HepG2 (cell line): Measurements from ENCODE around the gene TRIAP1. TPM values are rescaled to one million over a fixed set of nuclear protein-coding genes. Genes with fewer than 3 reads are reported as not detected.

Experiments
- JUND ChIP-seq: sonication (generic); formaldehyde crosslinking; IDR thresholded peaks from 2 replicates; pipeline ENCODE4 v1.8.0; 2022; ENCODE audit warnings: mild to moderate bottlenecking, missing genetic modification reagents
- MIER2 ChIP-seq: IDR thresholded peaks from 2 replicates; pipeline ENCODE4 v1.6.1; 2016; ENCODE audit warnings: missing biosample characterization, missing genetic modification reagents
- NFE2 ChIP-seq: sonication (generic); formaldehyde crosslinking; IDR thresholded peaks from 2 replicates; pipeline ENCODE4 v1.4.0; 2020; ENCODE audit warnings: missing genetic modification reagents
- NKX3-1 ChIP-seq: sonication (generic); formaldehyde crosslinking; IDR thresholded peaks from 2 replicates; pipeline ENCODE4 v1.5.0; 2020; ENCODE audit warnings: missing genetic modification reagents
- POLR2AphosphoS5 ChIP-seq: IDR thresholded peaks from 2 replicates; pipeline ENCODE4 v1.6.1; 2012; ENCODE audit warnings: low read depth, low read length
- SP5 ChIP-seq: IDR thresholded peaks from 2 replicates; pipeline ENCODE4 v1.6.1; 2016; ENCODE audit warnings: low read depth, borderline replicate concordance
- TOE1 ChIP-seq: sonication (generic); formaldehyde crosslinking; IDR thresholded peaks from 2 replicates; pipeline ENCODE4 v1.4.0; 2020; ENCODE audit warnings: mild to moderate bottlenecking, missing genetic modification reagents
- TRIM24 ChIP-seq: sonication (generic); formaldehyde crosslinking; IDR thresholded peaks from 2 replicates; pipeline ENCODE4 v1.8.0; 2022; ENCODE audit warnings: mild to moderate bottlenecking, missing genetic modification reagents
- ZMYM3 ChIP-seq: sonication (generic); formaldehyde crosslinking; IDR thresholded peaks from 2 replicates; pipeline ENCODE4 v1.5.1; 2020; ENCODE audit warnings: mild to moderate bottlenecking, missing genetic modification reagents
- ZNF124 ChIP-seq: sonication (generic); formaldehyde crosslinking; IDR thresholded peaks from 2 replicates; pipeline ENCODE4 v1.4.0; 2020; ENCODE audit warnings: missing genetic modification reagents
- ZNF317 ChIP-seq: sonication (generic); formaldehyde crosslinking; IDR thresholded peaks from 2 replicates; pipeline ENCODE4 v1.5.0; 2020; ENCODE audit warnings: mild to moderate bottlenecking, missing genetic modification reagents
- ZNF441 ChIP-seq: sonication (generic); formaldehyde crosslinking; IDR thresholded peaks from 2 replicates; pipeline ENCODE4 v1.7.0; 2021; ENCODE audit warnings: missing genetic modification reagents, borderline replicate concordance
- ZSCAN29 ChIP-seq: sonication (generic); formaldehyde crosslinking; conservative IDR thresholded peaks from 2 replicates; pipeline ENCODE4 v1.4.0; 2020; ENCODE audit warnings: mild to moderate bottlenecking, missing genetic modification reagents
- polyA plus RNA-seq, 8 experiments: library from polyadenylated mRNA; depleted of rRNA in 3 of 8; stranded (reverse) in 7 of 8; unstranded in 1 of 8; fragments of >200 nt; fragmentation: Illumina TruSeq in 4 of 8; extraction: Trizol in 4 of 8; gene quantifications; 2 replicates each; pipeline versions ENCODE4 v1.2.1 to v1.2.3, GENCODE V29; 2011 to 2016; ENCODE audit warnings: low read depth in 4 of 8, missing spikeins in 1 of 8, mixed read lengths in 1 of 8; ENCODE audit not compliant: insufficient read depth in 1 of 8
- total RNA-seq, 5 experiments: library from RNA; depleted of rRNA; stranded (reverse); fragments of >200 nt; fragmentation: Illumina TruSeq; extraction: Trizol; gene quantifications; 2 replicates each; pipeline ENCODE4 v1.2.3, GENCODE V29; 2016; ENCODE audit warnings: low read depth in 1 of 5
- TF ChIP-seq, protein P1 (sequence below): sonication (generic); formaldehyde crosslinking; IDR thresholded peaks from 2 replicates; pipeline ENCODE4 v1.8.1; 2023; ENCODE audit warnings: mild to moderate bottlenecking, moderate library complexity, missing genetic modification reagents
- TF ChIP-seq, protein P2 (sequence below): sonication (generic); formaldehyde crosslinking; IDR thresholded peaks from 2 replicates; pipeline ENCODE4 v1.5.0; 2020; ENCODE audit warnings: mild to moderate bottlenecking, missing genetic modification reagents, borderline replicate concordance
- TF ChIP-seq, protein P3 (sequence below): sonication (generic); formaldehyde crosslinking; IDR thresholded peaks from 2 replicates; pipeline ENCODE4; 2020; ENCODE audit warnings: missing genetic modification reagents, mild to moderate bottlenecking, borderline replicate concordance
- TF ChIP-seq, protein P4 (sequence below): sonication (generic); formaldehyde crosslinking; IDR thresholded peaks from 2 replicates; pipeline ENCODE4 v1.5.0; 2020; ENCODE audit warnings: mild to moderate bottlenecking, missing genetic modification reagents
- TF ChIP-seq, protein P5 (sequence below): sonication (generic); formaldehyde crosslinking; IDR thresholded peaks from 2 replicates; pipeline ENCODE4 v1.5.1; 2020; ENCODE audit warnings: missing genetic modification reagents, mild to moderate bottlenecking, borderline replicate concordance

Gene TRIAP1
- total and polyA plus RNA-seq, 2 of the 13 experiments (the other 11 are each of a cell fraction or from before 2014, with no cell fraction given): 55.0 to 117 TPM

DNA sequence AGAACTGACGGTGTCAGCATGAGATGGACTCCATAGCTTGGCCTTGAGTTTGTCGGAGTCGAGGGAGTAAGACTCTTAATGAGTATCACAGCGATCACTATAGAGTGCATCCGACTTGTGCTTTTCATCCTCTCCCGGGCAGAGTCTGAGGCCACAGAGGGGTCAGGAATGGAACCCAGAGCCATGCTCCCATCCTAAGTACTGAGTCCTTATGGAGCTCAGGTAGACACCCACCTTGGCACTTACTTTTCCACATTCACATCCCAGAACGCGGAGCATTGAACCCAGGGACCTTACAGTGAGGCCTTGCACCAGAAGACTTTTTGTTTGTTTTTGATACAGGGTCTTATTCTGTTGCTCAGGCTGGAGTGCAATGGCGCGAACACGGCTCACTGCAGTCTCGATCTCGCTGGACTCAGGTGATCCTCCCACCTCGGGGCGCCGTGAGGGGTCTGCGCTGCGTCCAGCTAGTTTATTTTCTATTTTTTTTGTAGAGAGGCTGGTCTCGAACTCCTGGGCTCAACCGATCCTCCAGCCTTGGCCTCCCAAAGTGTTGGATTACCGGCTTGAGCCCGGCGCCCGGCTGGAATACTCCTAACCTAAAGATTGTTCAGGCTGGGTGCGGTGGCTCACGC, 24.1 kb upstream of the TRIAP1 start (continued):
- TF ChIP-seq, protein P1, sequence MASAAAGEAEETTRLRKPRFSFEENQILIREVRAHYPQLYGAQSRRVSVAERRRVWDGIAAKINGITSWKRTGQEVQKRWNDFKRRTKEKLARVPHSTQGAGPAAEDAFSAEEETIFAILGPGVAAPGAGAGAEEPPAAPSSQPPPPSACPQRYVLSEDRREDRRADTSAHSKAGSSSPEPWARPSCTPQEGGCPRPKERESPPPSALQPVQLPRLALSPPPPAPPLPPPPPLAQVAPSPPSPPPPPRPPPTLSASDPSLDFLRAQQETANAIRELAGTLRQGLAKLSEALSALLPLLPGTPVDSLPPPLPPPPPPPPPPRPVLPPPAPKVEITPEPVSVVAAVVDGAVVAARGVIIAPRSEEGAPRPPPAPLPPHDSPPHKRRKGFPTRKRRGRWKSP: peak; percentile 4; the same call in 1 of the 2 replicates
- TF ChIP-seq, protein P2, sequence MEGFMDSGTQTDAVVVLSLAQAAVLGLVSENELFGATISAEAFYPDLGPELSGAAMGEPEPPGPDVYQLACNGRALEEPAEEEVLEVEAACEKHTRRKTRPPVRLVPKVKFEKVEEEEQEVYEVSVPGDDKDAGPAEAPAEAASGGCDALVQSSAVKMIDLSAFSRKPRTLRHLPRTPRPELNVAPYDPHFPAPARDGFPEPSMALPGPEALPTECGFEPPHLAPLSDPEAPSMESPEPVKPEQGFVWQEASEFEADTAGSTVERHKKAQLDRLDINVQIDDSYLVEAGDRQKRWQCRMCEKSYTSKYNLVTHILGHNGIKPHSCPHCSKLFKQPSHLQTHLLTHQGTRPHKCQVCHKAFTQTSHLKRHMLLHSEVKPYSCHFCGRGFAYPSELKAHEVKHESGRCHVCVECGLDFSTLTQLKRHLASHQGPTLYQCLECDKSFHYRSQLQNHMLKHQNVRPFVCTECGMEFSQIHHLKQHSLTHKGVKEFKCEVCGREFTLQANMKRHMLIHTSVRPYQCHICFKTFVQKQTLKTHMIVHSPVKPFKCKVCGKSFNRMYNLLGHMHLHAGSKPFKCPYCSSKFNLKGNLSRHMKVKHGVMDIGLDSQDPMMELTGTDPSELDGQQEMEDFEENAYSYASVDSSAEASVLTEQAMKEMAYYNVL (CRISPR knock-in tag): 0 out of 2 replicates have a peak, but pooled peaks have one; percentile 8
- TF ChIP-seq POLR2AphosphoS5 (no peak), TRIM24 (CRISPR knock-in tag) (no peak), TOE1 (CRISPR knock-in tag) (no peak), NKX3-1 (CRISPR knock-in tag) (0 out of 2 replicates have a peak, but pooled peaks have one; percentile 58), ZSCAN29 (CRISPR knock-in tag) (no peak), ZNF317 (0 out of 2 replicates have a peak, but pooled peaks have one; percentile 15), MIER2 (no peak), ZNF124 (CRISPR knock-in tag) (peak; percentile 4; the same call in 1 of the 2 replicates), SP5 (CRISPR knock-in tag) (no peak), ZNF441 (CRISPR knock-in tag) (0 out of 2 replicates have a peak, but pooled peaks have one; percentile 10), ZMYM3 (peak; percentile 29; the same call in 1 of the 2 replicates), JUND (CRISPR knock-in tag) (0 out of 2 replicates have a peak, but pooled peaks have one; percentile 15), NFE2 (no peak)
- TF ChIP-seq, protein P3, sequence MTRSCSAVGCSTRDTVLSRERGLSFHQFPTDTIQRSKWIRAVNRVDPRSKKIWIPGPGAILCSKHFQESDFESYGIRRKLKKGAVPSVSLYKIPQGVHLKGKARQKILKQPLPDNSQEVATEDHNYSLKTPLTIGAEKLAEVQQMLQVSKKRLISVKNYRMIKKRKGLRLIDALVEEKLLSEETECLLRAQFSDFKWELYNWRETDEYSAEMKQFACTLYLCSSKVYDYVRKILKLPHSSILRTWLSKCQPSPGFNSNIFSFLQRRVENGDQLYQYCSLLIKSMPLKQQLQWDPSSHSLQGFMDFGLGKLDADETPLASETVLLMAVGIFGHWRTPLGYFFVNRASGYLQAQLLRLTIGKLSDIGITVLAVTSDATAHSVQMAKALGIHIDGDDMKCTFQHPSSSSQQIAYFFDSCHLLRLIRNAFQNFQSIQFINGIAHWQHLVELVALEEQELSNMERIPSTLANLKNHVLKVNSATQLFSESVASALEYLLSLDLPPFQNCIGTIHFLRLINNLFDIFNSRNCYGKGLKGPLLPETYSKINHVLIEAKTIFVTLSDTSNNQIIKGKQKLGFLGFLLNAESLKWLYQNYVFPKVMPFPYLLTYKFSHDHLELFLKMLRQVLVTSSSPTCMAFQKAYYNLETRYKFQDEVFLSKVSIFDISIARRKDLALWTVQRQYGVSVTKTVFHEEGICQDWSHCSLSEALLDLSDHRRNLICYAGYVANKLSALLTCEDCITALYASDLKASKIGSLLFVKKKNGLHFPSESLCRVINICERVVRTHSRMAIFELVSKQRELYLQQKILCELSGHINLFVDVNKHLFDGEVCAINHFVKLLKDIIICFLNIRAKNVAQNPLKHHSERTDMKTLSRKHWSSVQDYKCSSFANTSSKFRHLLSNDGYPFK (CRISPR knock-in tag): 0 out of 2 replicates have a peak, but pooled peaks have one; percentile 22
- TF ChIP-seq, protein P4, sequence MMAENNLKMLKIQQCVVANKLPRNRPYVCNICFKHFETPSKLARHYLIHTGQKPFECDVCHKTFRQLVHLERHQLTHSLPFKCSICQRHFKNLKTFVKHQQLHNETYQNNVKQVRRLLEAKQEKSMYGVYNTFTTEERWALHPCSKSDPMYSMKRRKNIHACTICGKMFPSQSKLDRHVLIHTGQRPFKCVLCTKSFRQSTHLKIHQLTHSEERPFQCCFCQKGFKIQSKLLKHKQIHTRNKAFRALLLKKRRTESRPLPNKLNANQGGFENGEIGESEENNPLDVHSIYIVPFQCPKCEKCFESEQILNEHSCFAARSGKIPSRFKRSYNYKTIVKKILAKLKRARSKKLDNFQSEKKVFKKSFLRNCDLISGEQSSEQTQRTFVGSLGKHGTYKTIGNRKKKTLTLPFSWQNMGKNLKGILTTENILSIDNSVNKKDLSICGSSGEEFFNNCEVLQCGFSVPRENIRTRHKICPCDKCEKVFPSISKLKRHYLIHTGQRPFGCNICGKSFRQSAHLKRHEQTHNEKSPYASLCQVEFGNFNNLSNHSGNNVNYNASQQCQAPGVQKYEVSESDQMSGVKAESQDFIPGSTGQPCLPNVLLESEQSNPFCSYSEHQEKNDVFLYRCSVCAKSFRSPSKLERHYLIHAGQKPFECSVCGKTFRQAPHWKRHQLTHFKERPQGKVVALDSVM (CRISPR knock-in tag): peak; percentile 80
- TF ChIP-seq, protein P5, sequence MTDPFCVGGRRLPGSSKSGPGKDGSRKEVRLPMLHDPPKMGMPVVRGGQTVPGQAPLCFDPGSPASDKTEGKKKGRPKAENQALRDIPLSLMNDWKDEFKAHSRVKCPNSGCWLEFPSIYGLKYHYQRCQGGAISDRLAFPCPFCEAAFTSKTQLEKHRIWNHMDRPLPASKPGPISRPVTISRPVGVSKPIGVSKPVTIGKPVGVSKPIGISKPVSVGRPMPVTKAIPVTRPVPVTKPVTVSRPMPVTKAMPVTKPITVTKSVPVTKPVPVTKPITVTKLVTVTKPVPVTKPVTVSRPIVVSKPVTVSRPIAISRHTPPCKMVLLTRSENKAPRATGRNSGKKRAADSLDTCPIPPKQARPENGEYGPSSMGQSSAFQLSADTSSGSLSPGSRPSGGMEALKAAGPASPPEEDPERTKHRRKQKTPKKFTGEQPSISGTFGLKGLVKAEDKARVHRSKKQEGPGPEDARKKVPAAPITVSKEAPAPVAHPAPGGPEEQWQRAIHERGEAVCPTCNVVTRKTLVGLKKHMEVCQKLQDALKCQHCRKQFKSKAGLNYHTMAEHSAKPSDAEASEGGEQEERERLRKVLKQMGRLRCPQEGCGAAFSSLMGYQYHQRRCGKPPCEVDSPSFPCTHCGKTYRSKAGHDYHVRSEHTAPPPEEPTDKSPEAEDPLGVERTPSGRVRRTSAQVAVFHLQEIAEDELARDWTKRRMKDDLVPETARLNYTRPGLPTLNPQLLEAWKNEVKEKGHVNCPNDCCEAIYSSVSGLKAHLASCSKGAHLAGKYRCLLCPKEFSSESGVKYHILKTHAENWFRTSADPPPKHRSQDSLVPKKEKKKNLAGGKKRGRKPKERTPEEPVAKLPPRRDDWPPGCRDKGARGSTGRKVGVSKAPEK: peak; percentile 82; the same call in 1 of the 2 replicates
